ENCODE data around the gene TRAPPC3. TPM values are rescaled to one million over a fixed set of nuclear protein-coding genes. Genes with fewer than 3 reads are reported as not detected.

The TRAPPC3 gene
- total RNA-seq, 1 donor from 2014 or later, result 69.7 TPM

GRCh38 chr1:36182734-36183133 lies 33.4 kb upstream of the TRAPPC3 start:
- Mint-ChIP-seq H3K9me3 (ENCODE audit: low read depth) (no peaks in the 10 kb centered on the region), H3K4me1 (ENCODE audit: low read depth) (peaks cover 18% of the 10 kb centered on the region), H3K27ac (ENCODE audit: unreplicated experiment) (peak overlapping the region; percentile 45), H3K27me3 (ENCODE audit: low read depth) (no peaks in the 10 kb centered on the region), H3K36me3 (ENCODE audit: low read depth) (peaks cover 19% of the 10 kb centered on the region), H3K4me3 (ENCODE audit: unreplicated experiment) (no peak overlapping the region)
- no peak for TF ChIP-seq CTCF (IDR thresholded peaks at IDR 0.05)
- DNase-seq (ENCODE audit: low spot score), result no peak

GRCh38 chr1:36179220-36179600 lies 29.9 kb upstream of the TRAPPC3 start:
- TF ChIP-seq CTCF (IDR thresholded peaks at IDR 0.05), result no peak
- Mint-ChIP-seq H3K27ac (ENCODE audit: unreplicated experiment) (no peak overlapping the region), H3K27me3 (ENCODE audit: low read depth) (no peaks in the 10 kb centered on the region), H3K4me1 (ENCODE audit: low read depth) (peaks cover 20% of the 10 kb centered on the region), H3K4me3 (ENCODE audit: unreplicated experiment) (no peak overlapping the region), H3K9me3 (ENCODE audit: low read depth) (no peaks in the 10 kb centered on the region), H3K36me3 (ENCODE audit: low read depth) (peaks cover 27% of the 10 kb centered on the region)
- no peak for DNase-seq (ENCODE audit: low spot score)

GRCh38 chr1:36178471-36179219 lies 29.4 kb upstream of the TRAPPC3 start:
- Mint-ChIP-seq H3K4me1 (ENCODE audit: low read depth) (peaks cover 19% of the 10 kb centered on the region), H3K27me3 (ENCODE audit: low read depth) (no peaks in the 10 kb centered on the region), H3K36me3 (ENCODE audit: low read depth) (peaks cover 33% of the 10 kb centered on the region), H3K27ac (ENCODE audit: unreplicated experiment) (no peak overlapping the region), H3K9me3 (ENCODE audit: low read depth) (no peaks in the 10 kb centered on the region), H3K4me3 (ENCODE audit: unreplicated experiment) (no peak overlapping the region)
- peak; percentile 87 for DNase-seq (ENCODE audit: low spot score)
- no peak for TF ChIP-seq CTCF (IDR thresholded peaks at IDR 0.05)

GRCh38 chr1:36177589-36178431 lies 28.5 kb upstream of the TRAPPC3 start:
- TF ChIP-seq CTCF (IDR thresholded peaks at IDR 0.05), result no peak
- Mint-ChIP-seq H3K4me3 (ENCODE audit: unreplicated experiment) (no peak overlapping the region), H3K9me3 (ENCODE audit: low read depth) (no peaks in the 10 kb centered on the region), H3K27me3 (ENCODE audit: low read depth) (no peaks in the 10 kb centered on the region), H3K4me1 (ENCODE audit: low read depth) (peaks cover 16% of the 10 kb centered on the region), H3K27ac (ENCODE audit: unreplicated experiment) (no peak overlapping the region), H3K36me3 (ENCODE audit: low read depth) (peaks cover 36% of the 10 kb centered on the region)
- DNase-seq (ENCODE audit: low spot score), result no peak

GRCh38 chr1:36176106-36176949 lies 27.0 kb upstream of the TRAPPC3 start:
- no peak for TF ChIP-seq CTCF (IDR thresholded peaks at IDR 0.05)
- no peaks in the 10 kb centered on the region for H3K27me3 Mint-ChIP-seq (ENCODE audit: low read depth)
- DNase-seq (ENCODE audit: low spot score), result no peak
- H3K4me1 Mint-ChIP-seq (ENCODE audit: low read depth), result peaks cover 18% of the 10 kb centered on the region
- no peak overlapping the region for H3K4me3 Mint-ChIP-seq (ENCODE audit: unreplicated experiment)
- no peak overlapping the region for H3K27ac Mint-ChIP-seq (ENCODE audit: unreplicated experiment)
- H3K9me3 Mint-ChIP-seq (ENCODE audit: low read depth), result no peaks in the 10 kb centered on the region
- peaks cover 36% of the 10 kb centered on the region for H3K36me3 Mint-ChIP-seq (ENCODE audit: low read depth)

All from chondrocyte (in vitro differentiated cells).